Activated CD8-positive, alpha-beta memory T cell treated with anti-CD3 and anti-CD28 coated beads for 1 hour (primary cell): ENCODE measurements around the gene PDCD11.
"Not testable (repeated sequence)": the region's sequence is repeated elsewhere in the genome, so short reads cannot be mapped to it uniquely, and the experiment has no call there.

Source experiments
- DNase-seq, 2 donors: peaks; one replicate each; pipeline ENCODE4 v3.0.0-alpha.2; 2020; ENCODE audit warnings: low read depth in 1 of 2; ENCODE audit errors: extremely low read depth in 1 of 2

PDCD11 gene

DNA sequence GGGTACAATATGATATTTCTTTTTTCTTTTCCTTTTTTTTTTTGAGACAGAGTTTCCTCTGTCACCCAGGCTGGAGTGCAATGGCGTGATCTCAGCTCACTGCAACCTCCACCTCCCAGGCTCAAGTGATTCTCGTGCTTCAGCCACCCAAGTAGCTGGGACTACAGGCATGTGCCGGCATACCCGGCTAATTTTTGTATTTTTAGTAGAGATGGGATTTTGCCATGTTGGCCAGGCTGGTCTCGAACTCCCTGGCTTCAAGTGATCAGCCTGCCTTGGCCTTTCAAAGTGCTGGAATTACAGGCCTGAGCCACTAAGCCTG, 20.7 kb downstream of the PDCD11 start:
- not testable (repeated sequence) for DNase-seq

DNA sequence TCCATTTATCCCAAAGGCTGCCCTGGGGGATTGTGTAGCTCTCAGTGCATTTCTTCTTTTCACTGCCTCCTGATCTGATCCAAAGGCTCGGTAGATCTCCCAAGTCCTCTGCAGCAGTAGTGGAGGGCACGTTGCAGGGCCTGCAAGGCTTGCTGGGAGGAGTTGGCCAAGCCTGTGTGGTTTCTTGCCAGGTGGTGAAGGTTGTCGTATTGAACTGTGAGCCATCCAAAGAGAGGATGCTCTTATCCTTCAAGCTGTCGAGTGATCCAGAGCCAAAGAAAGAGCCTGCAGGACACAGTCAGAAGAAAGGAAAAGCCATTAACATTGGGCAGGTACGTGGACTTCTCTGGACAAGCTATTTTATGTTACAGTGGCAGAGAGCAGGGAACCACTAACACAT, 21.2 kb downstream of the PDCD11 start:
- no peak for DNase-seq

DNA sequence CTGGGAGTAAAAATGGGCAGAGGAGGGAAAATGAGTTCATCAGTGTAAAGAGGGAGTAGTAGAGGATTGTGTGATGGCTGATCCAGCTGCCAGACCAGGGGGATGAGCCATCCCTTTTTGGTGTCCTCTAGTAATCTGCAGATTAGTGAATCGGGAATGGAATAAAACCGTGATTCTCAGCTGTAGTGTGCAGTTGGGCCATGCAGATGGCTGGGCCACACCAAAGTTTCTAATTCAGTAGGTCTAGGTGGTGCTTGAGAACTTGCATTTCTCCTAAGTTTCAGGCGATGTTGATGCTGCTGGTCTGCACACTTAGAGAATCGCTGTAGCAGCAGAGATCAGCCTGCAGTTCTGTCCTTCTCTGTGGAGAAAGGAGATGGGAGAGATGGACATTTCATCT, 22.7 kb downstream of the PDCD11 start:
- DNase-seq, result no peak

DNA sequence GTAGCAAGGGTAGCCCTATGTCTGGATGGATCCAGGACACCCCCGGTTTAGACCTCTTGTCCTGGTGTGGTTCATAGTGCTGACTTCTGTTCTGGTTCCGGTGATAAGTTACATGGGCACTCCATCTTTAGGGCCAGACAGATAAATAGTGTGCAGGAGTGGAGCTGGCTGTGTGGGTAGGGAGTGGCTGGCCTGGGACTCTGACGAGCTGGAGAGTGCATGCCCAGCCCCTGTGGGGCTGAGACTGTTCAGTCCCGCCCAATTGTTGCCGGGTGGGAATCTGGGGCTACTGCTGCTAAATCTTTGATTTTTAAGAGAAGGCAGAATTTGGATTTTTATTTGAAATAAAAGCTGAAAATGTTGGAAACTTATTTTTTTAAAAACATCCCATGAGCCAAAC, 27.3 kb downstream of the PDCD11 start:
- no peak for DNase-seq

DNA sequence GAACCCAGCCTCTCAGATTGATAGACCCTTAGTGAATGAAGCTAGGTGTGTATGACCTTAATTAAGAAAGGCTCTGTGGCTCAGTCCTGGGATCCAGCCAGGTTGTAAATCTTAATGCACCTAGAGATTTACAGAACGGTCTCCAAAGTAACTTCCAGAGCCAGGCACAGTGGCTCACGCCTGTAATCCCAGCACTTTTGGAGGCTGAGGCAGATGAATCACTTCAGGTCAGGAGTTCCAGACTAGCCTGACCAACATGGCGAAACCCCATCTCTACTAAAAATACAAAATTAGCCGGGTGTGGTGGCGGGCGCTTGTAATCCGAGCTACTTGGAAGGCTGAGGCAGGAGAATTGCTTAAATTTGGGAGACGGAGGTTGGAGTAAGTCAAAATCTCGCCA, 31.4 kb downstream of the PDCD11 start:
- DNase-seq, result no peak

DNA sequence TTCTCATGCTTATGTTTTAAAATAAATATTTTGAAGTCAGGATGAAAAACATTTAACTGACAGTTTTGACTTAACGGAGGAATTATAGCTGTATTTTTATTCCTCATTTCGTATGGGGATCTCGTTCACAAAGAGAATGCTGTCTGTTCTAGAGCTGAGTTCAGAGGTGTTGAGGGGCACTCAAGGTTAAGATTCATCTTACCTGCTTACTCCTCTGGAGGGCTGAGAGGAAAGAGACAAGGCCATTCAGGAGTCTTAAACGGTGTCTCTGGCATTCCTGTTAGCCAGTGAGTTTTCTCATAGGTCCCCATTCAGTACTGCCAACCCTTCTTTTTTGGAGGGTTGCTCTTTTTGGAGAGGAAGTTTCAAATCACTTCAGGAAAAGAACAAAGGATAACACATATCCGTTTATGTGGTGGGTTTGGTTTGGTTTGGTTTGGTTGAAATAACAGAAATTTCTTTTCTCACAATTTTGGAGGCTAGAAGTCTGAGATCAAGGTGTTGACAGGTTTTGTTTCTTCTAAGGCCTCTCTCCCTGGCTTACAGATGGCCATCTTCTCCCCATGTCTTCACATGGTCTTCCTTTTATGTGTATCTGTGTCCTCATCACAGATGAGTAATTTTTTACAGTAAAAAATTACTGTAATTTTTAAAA, 32.7 kb downstream of the PDCD11 start:
- no peak for DNase-seq

DNA sequence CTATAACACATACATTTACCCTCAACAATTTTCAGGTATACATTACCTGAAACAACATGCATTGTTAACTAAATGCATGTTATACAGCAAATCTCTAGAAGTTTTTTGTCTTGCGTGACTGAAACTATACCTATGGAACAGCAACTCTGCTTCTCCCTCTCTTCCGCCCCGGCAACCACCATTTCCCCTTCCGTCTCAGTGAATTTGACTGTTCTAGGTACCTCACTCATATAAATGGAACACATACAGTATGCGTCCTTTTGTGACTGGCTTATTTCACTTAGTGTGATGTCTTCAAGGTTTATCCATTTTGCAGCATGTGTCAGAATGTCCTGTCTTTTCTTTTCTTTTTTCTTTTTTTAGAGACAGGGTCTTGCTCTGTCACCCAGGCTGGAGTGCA, 33.2 kb downstream of the PDCD11 start:
- DNase-seq, result no peak

DNA sequence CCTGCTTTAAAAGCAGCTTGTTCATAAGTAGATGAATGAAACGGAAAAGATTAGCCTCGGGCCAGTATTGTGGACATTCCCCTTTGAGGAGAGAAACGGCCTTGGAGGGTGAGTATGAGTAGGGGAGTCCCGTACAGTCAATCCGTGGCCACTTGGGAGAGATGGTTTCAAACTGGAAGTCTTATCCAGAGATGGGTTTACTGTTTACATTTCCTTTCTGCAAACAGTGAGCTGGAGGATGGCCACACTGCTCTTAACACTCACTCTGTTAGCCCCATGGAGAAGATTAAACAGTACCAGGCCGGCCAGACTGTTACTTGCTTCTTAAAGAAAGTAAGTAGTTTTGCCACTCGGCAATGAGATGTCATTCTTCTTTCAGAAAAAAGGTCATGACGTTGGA, 35.5 kb downstream of the PDCD11 start:
- DNase-seq, result no peak

DNA sequence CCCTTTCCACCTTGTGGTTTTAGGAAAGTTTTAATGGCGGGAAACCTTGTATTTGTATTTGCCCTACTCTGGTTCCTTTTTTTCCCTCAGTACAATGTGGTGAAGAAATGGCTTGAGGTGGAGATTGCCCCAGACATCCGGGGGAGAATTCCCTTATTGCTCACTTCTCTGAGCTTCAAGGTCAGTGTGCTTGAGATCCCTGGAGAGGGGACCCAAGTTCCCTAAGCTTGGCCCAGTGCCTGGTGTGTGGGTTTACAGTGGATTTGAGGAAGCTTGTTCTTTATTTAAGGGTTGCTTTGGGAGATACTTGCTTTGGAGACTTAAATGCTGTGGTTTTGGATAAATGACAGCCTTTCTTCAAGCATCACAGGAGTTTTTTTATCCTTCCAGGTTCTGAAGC, 37.4 kb downstream of the PDCD11 start:
- DNase-seq, result no peak

DNA sequence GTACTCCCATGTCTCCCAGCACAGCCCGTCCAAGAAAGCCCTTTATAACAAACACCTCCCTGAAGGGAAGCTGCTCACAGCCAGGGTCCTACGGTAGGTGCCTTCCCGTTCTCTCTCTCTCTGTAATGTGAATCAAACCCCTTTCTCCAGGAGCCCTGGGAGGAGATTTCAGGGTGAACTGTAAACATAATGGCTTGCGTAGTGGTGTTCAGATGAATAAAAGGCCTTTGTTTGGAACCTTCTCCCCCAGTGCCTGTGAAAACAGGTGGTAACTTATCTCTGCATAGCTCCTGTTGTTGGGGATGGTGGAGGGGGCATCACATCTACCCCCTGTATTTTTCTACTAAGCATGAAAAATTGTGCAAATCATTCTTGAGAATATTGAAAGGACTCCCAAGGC, 43.4 kb downstream of the PDCD11 start:
- DNase-seq, result no peak

DNA sequence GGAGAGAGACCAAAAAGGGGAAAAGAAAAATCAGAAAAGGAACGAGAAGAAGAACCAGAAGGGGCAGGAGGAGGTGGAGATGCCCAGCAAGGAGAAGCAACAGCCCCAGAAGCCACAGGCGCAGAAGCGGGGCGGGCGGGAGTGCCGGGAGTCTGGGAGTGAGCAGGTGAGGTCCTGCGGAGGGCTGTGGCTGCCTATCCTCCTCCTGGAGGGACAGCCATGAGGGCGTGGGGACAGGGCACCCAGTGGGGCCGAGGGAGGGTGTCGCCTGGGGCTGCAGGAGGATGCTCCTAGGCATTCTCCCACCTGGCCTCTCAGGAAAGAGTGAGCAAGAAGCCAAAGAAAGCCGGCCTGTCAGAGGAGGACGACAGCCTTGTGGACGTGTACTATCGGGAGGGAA, 44.0 kb downstream of the PDCD11 start:
- no peak for DNase-seq

DNA sequence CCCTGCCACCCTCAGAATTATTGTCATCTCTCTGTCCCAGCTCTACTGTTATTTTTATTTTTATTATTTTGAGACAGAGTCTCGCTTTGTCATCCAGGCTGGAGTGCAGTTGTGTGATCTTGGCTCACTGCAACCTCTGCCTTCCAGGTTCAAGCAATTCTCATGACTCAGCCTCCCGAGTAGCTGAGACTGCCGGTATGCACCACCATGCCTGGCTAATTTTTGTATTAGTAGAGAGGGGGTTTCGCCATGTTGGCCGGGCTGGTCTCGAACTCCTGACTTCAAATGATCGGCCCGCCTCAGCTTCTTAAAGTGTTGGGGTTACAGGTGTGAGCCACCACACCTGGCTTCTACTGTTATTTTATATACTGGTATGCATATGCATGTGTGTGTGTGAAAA, 44.8 kb downstream of the PDCD11 start:
- DNase-seq, result no peak

DNA sequence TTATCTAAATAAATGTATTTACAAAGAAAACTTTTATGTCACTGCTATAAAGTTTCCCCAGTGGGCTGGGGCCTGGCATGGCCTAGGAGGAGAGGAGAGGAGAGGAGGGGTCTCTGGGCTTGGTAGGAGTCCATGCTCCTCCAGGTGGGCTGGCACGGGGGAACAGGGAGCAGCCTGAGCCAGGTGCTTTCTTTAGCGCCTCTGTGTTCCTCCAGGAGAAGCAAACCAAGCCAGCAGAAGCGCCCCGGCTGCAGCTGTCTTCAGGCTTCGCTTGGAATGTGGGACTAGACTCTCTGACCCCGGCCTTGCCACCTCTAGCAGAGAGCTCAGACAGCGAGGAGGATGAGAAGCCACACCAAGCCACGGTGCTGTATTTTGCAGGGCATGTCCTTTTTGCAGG, 45.2 kb downstream of the PDCD11 start:
- DNase-seq, result no peak

DNA sequence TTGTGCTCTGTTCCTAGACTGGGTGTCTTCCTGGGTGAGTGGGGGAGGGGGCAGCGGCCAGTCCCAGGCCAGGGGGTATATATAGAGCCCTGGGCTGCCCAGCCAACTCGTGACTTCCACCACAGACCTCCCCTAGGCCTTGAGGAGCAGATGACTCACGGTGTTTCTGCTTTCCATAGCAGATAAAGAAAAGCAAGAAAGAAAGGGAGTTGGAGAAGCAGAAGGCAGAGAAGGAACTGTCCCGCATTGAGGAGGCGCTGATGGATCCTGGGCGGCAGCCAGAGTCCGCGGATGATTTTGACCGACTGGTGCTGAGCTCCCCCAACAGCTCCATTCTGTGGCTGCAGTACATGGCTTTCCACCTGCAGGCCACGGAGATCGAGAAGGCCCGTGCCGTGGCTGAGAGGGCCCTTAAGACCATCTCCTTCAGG, 45.6 kb downstream of the PDCD11 start:
- DNase-seq, result no peak

DNA sequence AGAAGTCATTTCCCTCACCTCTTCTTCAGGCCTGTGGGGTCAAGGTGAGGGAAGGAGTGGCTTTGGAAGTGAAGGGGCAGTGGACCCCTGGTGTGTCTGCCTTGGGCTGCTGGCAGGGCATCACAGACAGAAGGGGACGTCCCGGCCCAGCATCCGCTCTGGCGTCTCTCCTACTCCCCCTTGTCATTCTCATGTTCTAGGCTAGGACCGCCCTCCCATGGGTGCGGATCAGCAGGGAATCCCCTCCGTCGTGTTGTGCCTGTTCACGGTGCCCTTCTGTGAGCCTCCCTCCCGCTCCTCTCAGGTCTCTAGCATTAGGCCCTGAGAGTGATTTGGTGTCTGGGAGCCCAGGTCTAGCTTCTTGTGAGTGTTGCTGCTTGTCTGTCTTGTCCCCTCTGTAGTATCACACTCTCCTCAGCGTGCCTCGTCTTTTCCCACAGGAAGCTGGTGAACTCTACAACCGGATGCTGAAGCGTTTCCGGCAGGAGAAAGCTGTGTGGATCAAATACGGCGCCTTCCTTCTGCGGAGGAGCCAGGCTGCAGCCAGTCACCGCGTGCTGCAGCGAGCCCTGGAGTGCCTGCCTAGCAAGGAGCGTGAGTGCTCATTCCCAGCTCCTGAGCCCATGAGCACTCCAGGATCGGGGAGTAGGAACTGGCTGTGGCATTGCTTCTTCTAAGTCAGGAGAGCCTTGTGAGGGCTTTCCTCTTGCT, 47.2 kb downstream of the PDCD11 start:
- no peak for DNase-seq

DNA sequence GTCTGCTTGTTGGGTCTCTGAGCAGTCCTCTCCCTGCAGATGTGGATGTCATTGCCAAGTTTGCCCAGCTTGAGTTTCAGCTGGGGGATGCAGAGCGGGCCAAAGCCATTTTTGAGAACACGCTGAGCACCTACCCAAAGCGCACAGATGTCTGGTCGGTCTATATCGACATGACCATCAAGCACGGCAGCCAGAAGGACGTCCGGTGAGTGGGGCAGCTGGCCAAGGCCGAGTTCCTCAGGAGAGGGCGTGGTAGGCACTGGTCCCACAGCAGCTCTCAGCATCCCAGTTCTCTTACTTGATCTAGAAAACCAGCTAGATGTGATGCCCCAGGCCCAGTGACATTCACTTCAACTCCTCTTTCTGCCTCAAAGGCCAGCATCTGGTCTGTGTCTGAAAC, 48.1 kb downstream of the PDCD11 start:
- DNase-seq, result no peak

DNA sequence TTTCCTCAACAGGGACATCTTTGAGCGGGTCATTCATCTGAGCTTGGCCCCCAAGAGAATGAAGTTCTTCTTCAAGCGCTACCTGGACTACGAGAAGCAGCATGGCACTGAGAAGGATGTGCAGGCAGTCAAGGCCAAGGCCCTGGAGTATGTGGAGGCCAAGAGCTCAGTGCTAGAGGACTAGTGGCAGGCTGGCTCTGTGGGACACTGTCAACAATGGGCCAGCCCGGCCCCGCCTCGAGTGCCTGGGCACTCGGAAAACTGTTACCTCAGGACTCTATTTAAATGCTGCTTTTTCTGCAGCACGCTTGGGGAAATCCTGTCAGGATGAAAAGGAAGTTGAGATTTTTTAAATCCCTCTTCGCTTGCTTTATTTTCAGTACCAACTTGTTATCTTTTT, 48.9 kb downstream of the PDCD11 start:
- DNase-seq, result no peak

DNA sequence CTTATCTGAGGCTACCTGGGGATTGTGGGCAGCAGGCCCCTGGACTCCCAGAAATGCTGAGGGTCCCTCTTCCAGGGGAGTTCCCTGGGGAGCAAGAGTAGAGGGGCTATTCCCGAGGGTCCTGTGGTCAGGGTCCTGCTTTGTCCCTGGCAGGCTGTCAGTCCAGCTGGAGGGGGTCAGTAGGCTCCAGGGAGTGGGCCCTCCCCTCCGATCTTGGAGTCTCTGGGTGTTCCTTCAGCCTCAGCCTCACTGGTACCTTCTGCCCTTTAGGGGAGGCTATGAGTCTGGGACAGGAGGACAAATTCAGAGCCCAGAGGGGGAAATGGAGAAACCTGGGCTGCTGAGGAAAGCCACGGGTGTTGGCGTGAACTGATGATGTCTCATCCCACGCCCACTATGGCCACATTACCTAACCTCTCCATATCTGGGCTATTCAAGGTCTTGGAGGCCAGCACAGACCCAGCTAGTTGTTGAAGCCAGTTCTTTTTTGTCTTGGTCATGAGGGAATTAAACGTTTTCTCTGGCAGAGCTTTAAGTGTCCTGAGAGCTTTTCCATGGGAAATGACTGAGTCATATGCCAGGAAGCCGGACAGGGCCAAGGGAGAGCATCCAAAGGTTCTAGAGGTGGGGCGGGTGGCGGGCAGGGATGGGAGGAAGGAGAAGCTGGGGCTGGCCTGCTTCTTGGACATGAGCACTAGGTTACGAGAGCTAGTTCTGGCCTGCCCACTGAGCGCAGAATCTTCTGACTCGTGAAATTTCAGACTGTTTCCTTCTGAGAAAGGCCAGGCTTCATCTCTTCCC, 49.5 kb downstream of the PDCD11 start:
- DNase-seq, result no peak

DNA sequence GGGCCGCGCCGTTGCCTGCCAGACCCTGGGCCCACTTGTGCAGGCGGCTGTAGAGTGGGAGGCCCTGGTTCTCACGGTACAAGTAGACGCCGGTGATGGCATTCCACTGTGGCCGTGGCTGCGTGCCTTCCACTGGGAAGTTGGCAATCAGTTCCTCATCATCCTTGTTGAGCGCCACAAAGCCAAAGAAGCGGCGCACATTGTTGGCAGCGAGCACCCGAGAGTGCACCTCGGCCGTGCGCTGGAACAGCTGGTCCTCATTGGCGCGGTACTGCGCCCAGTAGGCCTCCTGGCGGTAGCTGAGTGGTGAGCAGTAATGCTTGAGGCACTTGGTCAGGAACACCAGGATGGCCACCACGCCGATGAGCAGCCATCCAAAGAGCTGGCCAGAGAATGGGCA, 50.8 kb downstream of the PDCD11 start:
- no peak for DNase-seq

DNA sequence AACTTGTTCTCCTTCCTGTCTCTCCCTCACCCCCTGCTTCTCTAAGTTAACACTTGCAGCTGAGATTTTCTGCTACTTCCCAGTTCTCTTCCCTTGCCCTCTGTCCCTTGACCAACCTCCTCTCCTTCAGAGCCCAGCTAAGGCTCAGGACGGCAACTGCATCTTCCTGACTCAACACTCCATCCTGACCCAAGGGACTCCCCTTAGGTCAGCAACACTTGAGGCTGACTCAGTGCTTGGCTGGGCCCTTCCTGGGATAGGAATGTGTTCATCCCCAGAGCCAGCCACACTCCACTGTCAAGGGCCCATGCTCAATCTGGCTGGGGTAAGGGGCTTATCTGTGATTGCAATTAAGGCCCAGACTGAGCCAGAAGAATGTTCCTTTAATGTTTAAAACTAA, 52.3 kb downstream of the PDCD11 start:
- DNase-seq, result no peak

DNA sequence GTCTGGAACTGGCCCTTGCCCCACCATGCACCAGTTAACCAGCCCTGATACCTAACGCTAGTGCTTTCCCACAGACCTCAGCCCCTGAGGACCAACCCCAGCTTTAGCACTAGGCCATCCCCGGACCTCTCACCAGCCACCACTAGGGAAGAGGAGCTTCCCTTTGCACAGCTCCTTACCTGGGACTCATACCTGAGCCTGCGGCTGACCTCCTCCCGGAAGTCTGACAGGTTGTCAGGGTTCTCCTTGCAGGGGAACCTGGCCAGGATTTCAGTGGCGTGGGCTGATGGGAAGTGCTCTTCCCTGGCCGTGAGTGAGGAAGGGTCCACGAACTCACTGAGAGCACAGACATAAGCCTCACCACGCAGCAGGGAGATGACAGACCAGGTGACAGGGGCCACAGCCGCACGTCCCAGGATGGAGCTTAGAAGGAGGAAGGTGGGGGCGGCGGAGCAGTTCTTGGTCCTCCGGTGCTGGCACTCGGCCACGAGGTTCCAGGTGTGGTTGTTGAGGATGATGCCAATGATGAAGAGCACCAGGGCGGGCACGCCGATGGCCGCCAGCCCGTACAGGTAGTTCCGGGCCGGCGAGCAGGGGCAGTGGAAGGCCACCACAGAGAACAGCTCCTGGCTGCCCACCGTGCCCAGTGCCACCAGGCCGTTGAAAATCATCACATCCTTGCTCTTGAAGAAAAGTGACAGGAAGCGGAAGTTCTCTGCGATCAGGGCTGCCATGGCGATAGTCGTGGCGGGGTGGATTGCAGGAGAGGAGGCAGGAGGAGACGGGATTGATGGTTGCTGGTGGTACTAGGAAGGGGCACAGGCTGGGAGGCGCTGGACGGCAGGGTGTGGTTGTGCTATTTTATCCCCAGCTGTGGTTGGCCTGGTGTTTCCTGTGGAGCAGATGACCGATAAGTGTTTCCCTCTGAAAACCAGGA, 53.0 kb downstream of the PDCD11 start:
- DNase-seq, result no peak
